Liver (tissue), 3 donors: ENCODE measurements around the gene SLC12A6.

Experiments
- EGR1 ChIP-seq, 2 donors: IDR thresholded peaks; 2 replicates each; pipeline ENCODE4 v1.6.1; 2016 to 2018; ENCODE audit warnings: antibody characterized with exemption in 2 of 2, low read depth in 2 of 2
- HNF4A ChIP-seq, 2 donors: conservative IDR thresholded peaks; 2 replicates each; pipeline ENCODE4 v1.6.1; 2016; ENCODE audit warnings: antibody characterized with exemption in 2 of 2, mild to moderate bottlenecking in 2 of 2
- TAF1 ChIP-seq: conservative IDR thresholded peaks from 2 replicates; pipeline ENCODE4 v1.6.1; 2016; ENCODE audit warnings: antibody characterized with exemption, mild to moderate bottlenecking
- TF ChIP-seq, protein P1 (sequence below): fragments of 150-350 bp; IDR thresholded peaks from 2 replicates; pipeline ENCODE4 v1.5.1; 2017; ENCODE audit warnings: improper control_type of control experiment, low read depth, low read length; ENCODE audit not compliant: missing input control
- TF ChIP-seq, protein P2 (sequence below): IDR thresholded peaks from 2 replicates; pipeline ENCODE4 v1.6.1; 2016; ENCODE audit warnings: antibody characterized with exemption, mild to moderate bottlenecking
- TF ChIP-seq, protein P3 (sequence below): IDR thresholded peaks from 2 replicates; pipeline ENCODE4 v1.6.1; 2016; ENCODE audit warnings: antibody characterized with exemption
- donor health status: healthy.
- donor health status: healthy.

DNA sequence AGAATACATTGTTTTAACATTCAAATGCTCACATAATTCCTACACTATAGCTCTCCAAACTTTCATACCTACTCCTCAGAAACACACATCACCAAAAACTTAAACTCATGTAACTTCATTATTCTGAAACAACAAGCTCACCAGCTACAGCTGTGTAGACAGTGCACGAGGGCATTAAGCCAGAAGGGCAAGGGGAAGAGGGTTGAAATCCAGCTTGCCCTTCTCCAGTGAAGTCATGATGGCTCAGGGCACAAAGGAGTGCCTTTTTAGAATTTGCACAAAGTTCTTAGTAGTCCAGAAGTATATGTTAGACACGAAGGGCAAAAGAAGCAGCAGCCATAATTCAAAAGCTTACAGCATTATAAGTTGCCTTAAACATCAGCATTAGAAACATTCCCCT lies 8.6 kb downstream of the SLC12A6 start:
- TF ChIP-seq, protein P1, sequence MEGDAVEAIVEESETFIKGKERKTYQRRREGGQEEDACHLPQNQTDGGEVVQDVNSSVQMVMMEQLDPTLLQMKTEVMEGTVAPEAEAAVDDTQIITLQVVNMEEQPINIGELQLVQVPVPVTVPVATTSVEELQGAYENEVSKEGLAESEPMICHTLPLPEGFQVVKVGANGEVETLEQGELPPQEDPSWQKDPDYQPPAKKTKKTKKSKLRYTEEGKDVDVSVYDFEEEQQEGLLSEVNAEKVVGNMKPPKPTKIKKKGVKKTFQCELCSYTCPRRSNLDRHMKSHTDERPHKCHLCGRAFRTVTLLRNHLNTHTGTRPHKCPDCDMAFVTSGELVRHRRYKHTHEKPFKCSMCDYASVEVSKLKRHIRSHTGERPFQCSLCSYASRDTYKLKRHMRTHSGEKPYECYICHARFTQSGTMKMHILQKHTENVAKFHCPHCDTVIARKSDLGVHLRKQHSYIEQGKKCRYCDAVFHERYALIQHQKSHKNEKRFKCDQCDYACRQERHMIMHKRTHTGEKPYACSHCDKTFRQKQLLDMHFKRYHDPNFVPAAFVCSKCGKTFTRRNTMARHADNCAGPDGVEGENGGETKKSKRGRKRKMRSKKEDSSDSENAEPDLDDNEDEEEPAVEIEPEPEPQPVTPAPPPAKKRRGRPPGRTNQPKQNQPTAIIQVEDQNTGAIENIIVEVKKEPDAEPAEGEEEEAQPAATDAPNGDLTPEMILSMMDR = no peak
- TF ChIP-seq HNF4A (conservative IDR thresholded peaks at IDR 0.05) = no peak
- TF ChIP-seq EGR1 (IDR thresholded peaks at IDR 0.05; ENCODE audit: low read depth in 2 of 2) = no peak
- TF ChIP-seq, protein P2, sequence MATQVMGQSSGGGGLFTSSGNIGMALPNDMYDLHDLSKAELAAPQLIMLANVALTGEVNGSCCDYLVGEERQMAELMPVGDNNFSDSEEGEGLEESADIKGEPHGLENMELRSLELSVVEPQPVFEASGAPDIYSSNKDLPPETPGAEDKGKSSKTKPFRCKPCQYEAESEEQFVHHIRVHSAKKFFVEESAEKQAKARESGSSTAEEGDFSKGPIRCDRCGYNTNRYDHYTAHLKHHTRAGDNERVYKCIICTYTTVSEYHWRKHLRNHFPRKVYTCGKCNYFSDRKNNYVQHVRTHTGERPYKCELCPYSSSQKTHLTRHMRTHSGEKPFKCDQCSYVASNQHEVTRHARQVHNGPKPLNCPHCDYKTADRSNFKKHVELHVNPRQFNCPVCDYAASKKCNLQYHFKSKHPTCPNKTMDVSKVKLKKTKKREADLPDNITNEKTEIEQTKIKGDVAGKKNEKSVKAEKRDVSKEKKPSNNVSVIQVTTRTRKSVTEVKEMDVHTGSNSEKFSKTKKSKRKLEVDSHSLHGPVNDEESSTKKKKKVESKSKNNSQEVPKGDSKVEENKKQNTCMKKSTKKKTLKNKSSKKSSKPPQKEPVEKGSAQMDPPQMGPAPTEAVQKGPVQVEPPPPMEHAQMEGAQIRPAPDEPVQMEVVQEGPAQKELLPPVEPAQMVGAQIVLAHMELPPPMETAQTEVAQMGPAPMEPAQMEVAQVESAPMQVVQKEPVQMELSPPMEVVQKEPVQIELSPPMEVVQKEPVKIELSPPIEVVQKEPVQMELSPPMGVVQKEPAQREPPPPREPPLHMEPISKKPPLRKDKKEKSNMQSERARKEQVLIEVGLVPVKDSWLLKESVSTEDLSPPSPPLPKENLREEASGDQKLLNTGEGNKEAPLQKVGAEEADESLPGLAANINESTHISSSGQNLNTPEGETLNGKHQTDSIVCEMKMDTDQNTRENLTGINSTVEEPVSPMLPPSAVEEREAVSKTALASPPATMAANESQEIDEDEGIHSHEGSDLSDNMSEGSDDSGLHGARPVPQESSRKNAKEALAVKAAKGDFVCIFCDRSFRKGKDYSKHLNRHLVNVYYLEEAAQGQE = no peak
- no peak for TF ChIP-seq TAF1
- TF ChIP-seq, protein P3, sequence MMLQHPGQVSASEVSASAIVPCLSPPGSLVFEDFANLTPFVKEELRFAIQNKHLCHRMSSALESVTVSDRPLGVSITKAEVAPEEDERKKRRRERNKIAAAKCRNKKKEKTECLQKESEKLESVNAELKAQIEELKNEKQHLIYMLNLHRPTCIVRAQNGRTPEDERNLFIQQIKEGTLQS = no peak
